Breast epithelium (tissue), 4 donors: ENCODE data around the gene NUDT13. TPM values are rescaled to one million over a fixed set of nuclear protein-coding genes. Genes with fewer than 3 reads are reported as not detected.
A peak's percentile ranks its signal among the peaks of the same experiment; 100 is the strongest.

Experiments used
- DNase-seq, 2 donors: peaks; one replicate each; pipeline ENCODE4 v3.0.0-alpha.2; 2019; ENCODE audit warnings: low spot score in 2 of 2
- H3K27ac ChIP-seq, 2 donors: fragments of 200-600 bp; sonication (generic) in 1 of 2; one replicate each; pipeline ENCODE4 v1.5.1; 2016 to 2019; ENCODE audit warnings: mild to moderate bottlenecking in 1 of 2
- H3K27me3 ChIP-seq, 2 donors: fragments of 200-600 bp; sonication (generic) in 1 of 2; one replicate each; pipeline versions ENCODE4 v1.5.1 to v1.6.0; 2017 to 2019; ENCODE audit warnings: control low read depth in 1 of 2, mild to moderate bottlenecking in 1 of 2
- H3K36me3 ChIP-seq: fragments of 200-600 bp; one replicate; pipeline ENCODE4 v1.5.1; 2019
- H3K4me1 ChIP-seq, 2 donors: fragments of 200-600 bp; sonication (generic); one replicate each; pipeline ENCODE4 v1.5.1; 2016 to 2019; ENCODE audit warnings: control low read depth in 1 of 2
- H3K4me3 ChIP-seq, 3 donors: fragments of 200-600 bp; sonication (generic); 1 replicate in 2 of 3; 2 replicates in 1 of 3; pipeline ENCODE4 v1.5.1; 2016 to 2019; ENCODE audit warnings: mild to moderate bottlenecking in 3 of 3, moderate library complexity in 2 of 3
- H3K9me3 ChIP-seq, 2 donors: fragments of 200-600 bp; sonication (generic) in 1 of 2; one replicate each; pipeline ENCODE4 v1.5.1; 2016 to 2019; ENCODE audit warnings: control low read depth in 1 of 2
- CTCF ChIP-seq, 3 donors: fragments of 450-650 bp; IDR thresholded peaks; one replicate each; pipeline ENCODE4 v1.5.1; 2016 to 2017; ENCODE audit warnings: antibody characterized with exemption in 3 of 3, mild to moderate bottlenecking in 3 of 3, moderate library complexity in 3 of 3
- POLR2A ChIP-seq: fragments of 450-650 bp; IDR thresholded peaks from one replicate; pipeline ENCODE4 v1.6.1; 2016; ENCODE audit warnings: antibody characterized with exemption, mild to moderate bottlenecking, moderate library complexity
- POLR2AphosphoS5 ChIP-seq, 3 donors: sonication (generic); formaldehyde crosslinking; IDR thresholded peaks; one replicate each; pipeline ENCODE4 v1.6.1; 2017; ENCODE audit warnings: antibody characterized with exemption in 3 of 3
- intact Hi-C: fragments of 100-400 bp; cut with DNase I; formaldehyde crosslinking; loops from one replicate; pipeline ENCODE4 v1.15.1; 2023; ENCODE audit warnings: low total_unique reads
- total RNA-seq, 3 donors: library from RNA; depleted of rRNA; stranded (reverse); fragments of >200 nt; gene quantifications; one replicate each; pipeline ENCODE4 v1.1.0, GENCODE V29; 2016

Gene NUDT13
- total RNA-seq, 3 donors from 2014 or later, result 1.9 to 4.2 (median 2.6) TPM

- TF ChIP-seq CTCF (IDR thresholded peaks at IDR 0.05), result no peak
- no peak for TF ChIP-seq POLR2AphosphoS5 (IDR thresholded peaks at IDR 0.05)
- no peak for TF ChIP-seq POLR2A
- Histone ChIP-seq H3K36me3 (peaks cover 7% of the 10 kb centered on the region), H3K4me3 (no peak overlapping the region), H3K27ac (peak overlapping the region in 1 of 2 donors; percentile 75), H3K27me3 (no peaks in the 10 kb centered on the region), H3K9me3 (no peaks in the 10 kb centered on the region), H3K4me1 (no peaks in the 10 kb centered on the region)
- intact Hi-C loops, result no loop called here
- DNase-seq, result no peak
Measured at GRCh38 chr10:73075829-73076228, 34.4 kb upstream of the NUDT13 start.

GRCh38 chr10:73076360-73077183, 33.7 kb upstream of the NUDT13 start:
- intact Hi-C loops, result no loop called here
- peak overlapping the region; percentile 62 to 75 for H3K27ac ChIP-seq

GRCh38 chr10:73079779-73080541, 30.3 kb upstream of the NUDT13 start:
- H3K27ac ChIP-seq, result no peak overlapping the region
- no peaks in the 10 kb centered on the region for H3K36me3 ChIP-seq
- no peaks in the 10 kb centered on the region for H3K9me3 ChIP-seq
- no peak overlapping the region for H3K4me3 ChIP-seq
- no peaks in the 10 kb centered on the region for H3K27me3 ChIP-seq
- no peaks in the 10 kb centered on the region for H3K4me1 ChIP-seq
- intact Hi-C loops, result no loop called here
- no peak for DNase-seq
- no peak for TF ChIP-seq POLR2A
- no peak for TF ChIP-seq POLR2AphosphoS5 (IDR thresholded peaks at IDR 0.05)
- TF ChIP-seq CTCF (IDR thresholded peaks at IDR 0.05), result no peak

More at GRCh38 chr10:73076360-73077183, 33.7 kb upstream of the NUDT13 start:
- H3K4me3 ChIP-seq, result peak overlapping the region; percentile 16 to 20 (median 17)
- TF ChIP-seq CTCF (IDR thresholded peaks at IDR 0.05) (no peak), POLR2A (no peak), POLR2AphosphoS5 (IDR thresholded peaks at IDR 0.05) (no peak)
- H3K27me3 ChIP-seq, result no peaks in the 10 kb centered on the region
- no peaks in the 10 kb centered on the region for H3K4me1 ChIP-seq
- DNase-seq, result peak in 1 of 2 donors; percentile 38
- no peaks in the 10 kb centered on the region for H3K9me3 ChIP-seq
- H3K36me3 ChIP-seq, result peaks cover 7% of the 10 kb centered on the region

- intact Hi-C loops, result no loop called here
- DNase-seq, result no peak
- Histone ChIP-seq H3K36me3 (no peaks in the 10 kb centered on the region), H3K9me3 (no peaks in the 10 kb centered on the region), H3K4me3 (no peak overlapping the region), H3K4me1 (no peaks in the 10 kb centered on the region), H3K27me3 (no peaks in the 10 kb centered on the region), H3K27ac (no peak overlapping the region)
- no peak for TF ChIP-seq CTCF (IDR thresholded peaks at IDR 0.05)
- TF ChIP-seq POLR2A, result no peak
- no peak for TF ChIP-seq POLR2AphosphoS5 (IDR thresholded peaks at IDR 0.05)
Measured at GRCh38 chr10:73083221-73083620, 27.0 kb upstream of the NUDT13 start.

GRCh38 chr10:73084209-73084608, 26.0 kb upstream of the NUDT13 start:
- TF ChIP-seq CTCF (IDR thresholded peaks at IDR 0.05), result no peak
- TF ChIP-seq POLR2AphosphoS5 (IDR thresholded peaks at IDR 0.05), result no peak
- TF ChIP-seq POLR2A, result no peak
- H3K4me3 ChIP-seq, result no peak overlapping the region
- no peaks in the 10 kb centered on the region for H3K27me3 ChIP-seq

More at GRCh38 chr10:73084209-73084608, 26.0 kb upstream of the NUDT13 start:
- intact Hi-C loops, result no loop called here
- H3K36me3 ChIP-seq, result no peaks in the 10 kb centered on the region
- no peak overlapping the region for H3K27ac ChIP-seq
- no peaks in the 10 kb centered on the region for H3K4me1 ChIP-seq
- DNase-seq, result no peak
- H3K9me3 ChIP-seq, result no peaks in the 10 kb centered on the region
